ENCODE results near the gene HHIPL1. TPM values are rescaled to one million over a fixed set of nuclear protein-coding genes. Genes with fewer than 3 reads are reported as not detected.

The HHIPL1 gene
- total RNA-seq, 1 experiment from 2014 or later = 0.03 TPM

DNA sequence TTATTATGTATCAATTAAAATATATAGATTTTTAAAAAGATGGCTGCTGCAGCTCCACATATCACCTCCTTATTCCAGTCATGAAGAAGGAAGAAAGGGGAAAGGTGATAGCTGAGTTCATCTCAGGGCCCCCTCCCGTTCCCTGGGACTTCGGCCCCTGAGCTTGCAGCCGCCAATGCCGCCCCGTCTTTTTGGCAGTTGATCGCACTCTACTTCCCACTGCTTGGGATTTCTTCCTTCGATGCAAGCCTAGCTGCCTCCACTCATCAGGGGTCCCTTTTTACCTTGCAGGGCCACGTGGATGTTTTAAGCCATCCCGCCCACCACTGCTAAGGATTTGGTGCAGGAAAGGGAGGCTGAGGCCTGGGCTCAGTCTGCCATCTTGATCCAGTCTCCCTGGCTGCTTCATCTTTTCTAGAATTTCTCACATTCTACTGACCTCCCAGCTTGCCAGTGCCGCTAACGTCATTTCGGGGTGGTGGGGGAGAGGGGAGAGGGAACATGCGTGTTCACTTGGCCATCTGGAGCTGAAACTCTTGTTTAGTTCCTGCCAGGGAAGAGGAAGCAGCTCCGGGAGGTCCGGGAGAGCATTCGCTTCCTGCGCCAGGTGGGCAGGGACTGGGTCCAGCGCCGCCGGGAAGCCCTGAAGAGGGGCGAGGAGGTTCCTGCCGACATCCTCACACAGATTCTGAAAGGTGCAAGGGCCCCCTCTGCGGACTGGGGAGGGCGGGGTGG is 70.5 kb downstream of the HHIPL1 start:
- in situ Hi-C loops (cut with HindIII; ENCODE audit: low pct_unique_long_range_greater_than_20kb, low sequenced_read_pairs) = no loop called here
- DNase-seq (ENCODE audit: low read depth, low spot score) = no peak

DNA sequence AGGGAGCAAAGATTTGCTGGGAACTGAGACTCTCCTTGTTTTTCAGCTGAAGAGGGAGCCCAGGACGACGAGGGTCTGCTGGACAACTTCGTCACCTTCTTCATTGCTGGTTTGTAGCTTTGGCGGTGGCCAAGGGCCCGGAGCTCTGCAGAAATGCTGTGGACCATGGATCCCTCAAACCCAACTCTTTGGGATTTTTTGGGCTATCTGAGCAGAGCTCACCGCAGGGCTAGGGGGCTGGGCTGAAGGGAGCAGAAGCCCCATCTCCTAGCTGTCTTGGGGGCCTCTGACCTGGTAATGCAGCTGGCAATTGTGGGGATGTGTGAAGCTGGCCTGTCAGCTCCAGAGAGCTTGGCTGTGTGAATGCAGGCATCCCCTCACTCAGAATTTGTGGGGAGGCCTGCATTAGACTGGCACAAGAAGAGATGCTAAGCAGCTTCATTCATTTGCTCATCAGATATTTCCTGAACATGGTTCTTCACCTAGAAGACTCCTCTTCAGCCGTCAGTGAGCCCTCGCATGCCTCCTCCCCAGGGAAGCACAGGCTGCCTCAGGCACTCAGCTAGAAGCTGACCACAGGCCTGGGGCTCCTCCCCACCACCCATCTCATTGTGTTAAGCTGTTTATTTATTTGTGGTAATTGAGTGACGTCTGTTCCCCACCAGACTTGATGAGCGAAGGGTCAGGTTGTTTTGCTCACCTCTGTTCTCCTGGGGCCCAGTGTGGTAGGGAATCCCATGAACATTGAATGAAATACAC is 71.3 kb downstream of the HHIPL1 start:
- in situ Hi-C loops (cut with HindIII; ENCODE audit: low pct_unique_long_range_greater_than_20kb, low sequenced_read_pairs) = no loop called here
- DNase-seq (ENCODE audit: low read depth, low spot score) = no peak

DNA sequence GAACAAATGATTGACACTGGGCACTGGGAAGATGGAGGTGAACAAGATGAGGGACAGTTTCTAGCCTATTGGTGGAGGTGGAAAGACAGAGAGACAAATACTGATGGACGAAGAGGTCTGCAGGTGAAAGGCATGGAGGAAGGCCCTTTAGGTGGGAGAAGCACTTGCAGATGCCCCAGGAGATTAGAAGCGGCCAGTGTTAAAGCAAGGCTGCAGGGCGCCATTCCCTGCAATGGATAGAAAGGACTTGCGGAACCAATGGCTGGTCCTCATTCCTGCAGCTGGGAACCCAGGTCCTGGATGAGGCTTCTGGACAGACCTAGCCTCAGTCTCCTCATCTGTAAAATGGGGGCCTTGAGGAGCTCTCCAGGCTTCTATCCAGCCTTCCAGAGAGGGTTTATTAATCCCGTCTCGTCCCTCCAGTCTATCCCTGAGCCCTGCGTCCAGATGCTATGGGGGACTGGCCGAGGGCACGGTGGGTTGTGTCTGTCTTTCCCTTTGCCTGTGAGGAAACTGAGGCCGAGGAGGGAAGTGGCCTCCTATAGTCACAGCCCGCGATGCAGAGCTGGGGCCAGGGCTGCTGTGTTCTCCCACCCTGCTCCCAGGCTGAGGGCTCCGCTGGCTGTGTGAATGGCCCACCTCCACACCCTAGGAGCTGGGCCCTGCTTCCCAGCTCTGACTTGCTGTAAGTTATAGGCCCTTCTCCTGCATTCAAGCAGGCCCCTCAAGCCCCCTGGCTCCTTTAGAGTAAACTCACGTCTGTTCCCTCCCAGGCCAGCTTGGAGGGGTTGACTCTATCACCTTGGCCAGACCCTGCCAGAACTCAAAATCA is 72.1 kb downstream of the HHIPL1 start:
- in situ Hi-C loops (cut with HindIII; ENCODE audit: low pct_unique_long_range_greater_than_20kb, low sequenced_read_pairs) = no loop called here
- DNase-seq (ENCODE audit: low read depth, low spot score) = no peak

DNA sequence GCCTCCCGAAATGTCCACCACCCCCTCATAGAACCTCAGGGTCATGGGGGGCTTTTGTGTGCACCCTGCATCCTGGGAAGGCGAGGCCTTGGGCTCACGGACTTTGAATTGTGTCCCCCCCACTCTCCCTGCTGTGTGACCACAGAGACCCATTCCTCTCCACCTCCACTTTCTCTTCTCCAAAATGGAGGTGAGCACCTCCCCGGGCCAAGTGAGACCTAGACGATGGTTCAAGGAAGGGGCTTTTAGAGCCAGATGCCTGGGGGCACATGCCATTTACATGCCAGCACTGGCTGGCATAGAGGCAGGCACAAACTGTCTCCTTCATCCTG is 72.7 kb downstream of the HHIPL1 start:
- in situ Hi-C loops (cut with HindIII; ENCODE audit: low pct_unique_long_range_greater_than_20kb, low sequenced_read_pairs) = no loop called here
- no peak for DNase-seq (ENCODE audit: low read depth, low spot score)

DNA sequence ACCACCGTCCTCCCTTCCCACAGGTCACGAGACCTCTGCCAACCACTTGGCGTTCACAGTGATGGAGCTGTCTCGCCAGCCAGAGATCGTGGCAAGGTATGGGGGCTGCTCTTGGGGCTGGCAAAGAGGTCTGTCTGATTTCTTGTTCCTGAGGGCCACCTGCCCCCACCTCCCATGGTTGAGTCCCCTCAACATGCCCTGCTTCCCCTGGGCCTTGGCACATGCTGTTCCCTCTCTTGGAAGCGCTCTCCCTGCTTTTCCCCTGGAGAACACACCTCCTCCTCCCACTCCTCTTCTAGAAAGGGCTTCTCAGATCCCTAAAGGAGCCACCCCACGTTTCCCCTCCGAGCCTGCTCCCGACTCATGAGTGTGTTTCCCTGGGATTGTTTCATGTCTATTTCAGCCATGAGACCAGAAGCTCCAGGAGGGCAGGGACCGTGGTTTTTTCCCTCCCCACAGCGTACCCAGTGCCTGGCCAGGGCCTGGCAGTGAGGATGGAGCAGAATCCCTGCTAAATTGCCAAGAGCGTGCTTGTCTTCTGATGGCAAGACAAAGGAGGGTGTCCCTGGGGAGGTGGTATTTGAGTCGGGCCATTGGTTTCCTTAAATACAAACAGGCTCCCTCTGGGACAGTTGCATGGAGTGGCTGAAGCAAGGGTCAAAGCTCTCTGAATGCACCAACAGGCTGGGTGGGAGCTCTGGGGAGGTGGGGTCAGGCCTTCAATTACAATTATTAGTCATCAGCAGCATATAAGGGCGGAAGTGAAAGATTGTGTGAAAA is 73.3 kb downstream of the HHIPL1 start:
- in situ Hi-C loops (cut with HindIII; ENCODE audit: low pct_unique_long_range_greater_than_20kb, low sequenced_read_pairs) = no loop called here
- DNase-seq (ENCODE audit: low read depth, low spot score) = peak; percentile 14

DNA sequence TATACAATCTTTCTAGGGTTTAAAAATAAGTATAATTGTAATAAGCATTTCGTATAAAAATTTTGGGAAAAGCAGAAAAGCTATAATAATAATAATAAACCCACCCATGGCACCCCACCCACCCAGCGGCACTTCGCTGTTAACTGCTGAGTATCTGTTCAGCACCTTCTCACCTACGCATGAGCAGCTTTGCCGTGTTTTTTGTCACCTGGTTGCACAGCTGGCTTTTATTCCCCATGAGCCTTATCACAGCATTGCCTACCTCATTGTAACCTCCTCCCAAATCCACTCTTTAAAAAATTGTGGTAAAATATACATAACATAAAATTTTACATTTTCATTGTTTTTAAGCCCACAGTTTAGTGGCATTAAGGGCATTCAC is 73.9 kb downstream of the HHIPL1 start:
- in situ Hi-C loops (cut with HindIII; ENCODE audit: low pct_unique_long_range_greater_than_20kb, low sequenced_read_pairs) = no loop called here
- no peak for DNase-seq (ENCODE audit: low read depth, low spot score)

DNA sequence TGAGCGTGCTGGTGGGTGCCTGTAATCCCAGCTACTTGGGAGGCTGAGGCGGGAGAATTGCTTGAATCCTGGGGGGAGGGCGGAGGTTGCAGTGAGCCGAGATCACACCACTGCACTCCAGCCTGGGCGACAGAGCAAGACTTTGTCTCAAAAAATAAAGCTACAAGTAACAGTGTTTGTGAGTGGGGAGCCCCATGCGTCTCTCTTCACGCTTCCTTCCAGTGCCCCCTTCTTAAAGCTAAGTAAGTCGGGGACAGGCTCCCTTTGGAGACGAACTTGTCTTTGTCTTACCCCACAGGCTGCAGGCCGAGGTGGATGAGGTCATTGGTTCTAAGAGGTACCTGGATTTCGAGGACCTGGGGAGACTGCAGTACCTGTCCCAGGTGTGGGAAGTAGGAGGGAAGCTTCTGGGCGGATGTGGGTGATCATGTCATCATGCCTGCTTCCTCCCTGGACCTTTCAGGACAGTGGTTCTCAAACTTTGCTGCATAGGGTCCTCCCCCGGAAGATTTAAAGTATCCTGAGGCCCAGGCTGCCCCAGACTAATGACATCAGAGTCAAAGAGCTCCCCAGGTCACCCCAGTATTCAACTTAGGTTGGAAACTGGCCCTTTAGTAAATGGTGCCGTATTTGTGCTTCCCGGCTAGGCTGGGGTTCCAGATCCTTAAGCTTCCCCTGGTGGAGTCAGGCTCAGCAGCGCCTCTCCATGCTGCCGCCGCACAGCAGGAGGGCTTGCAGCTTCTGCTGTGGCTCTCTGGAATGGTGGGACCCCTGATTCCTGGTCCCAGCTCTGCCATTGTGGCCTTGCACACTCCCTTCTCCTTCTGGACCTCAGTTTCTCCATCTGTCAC is 76.2 kb downstream of the HHIPL1 start:
- DNase-seq (ENCODE audit: low read depth, low spot score) = no peak
- in situ Hi-C loops (cut with HindIII; ENCODE audit: low pct_unique_long_range_greater_than_20kb, low sequenced_read_pairs) = loop anchor here (10.0 kb wide), 1 partner anchor 154 kb away; no protein-coding TSS in a partner anchor

DNA sequence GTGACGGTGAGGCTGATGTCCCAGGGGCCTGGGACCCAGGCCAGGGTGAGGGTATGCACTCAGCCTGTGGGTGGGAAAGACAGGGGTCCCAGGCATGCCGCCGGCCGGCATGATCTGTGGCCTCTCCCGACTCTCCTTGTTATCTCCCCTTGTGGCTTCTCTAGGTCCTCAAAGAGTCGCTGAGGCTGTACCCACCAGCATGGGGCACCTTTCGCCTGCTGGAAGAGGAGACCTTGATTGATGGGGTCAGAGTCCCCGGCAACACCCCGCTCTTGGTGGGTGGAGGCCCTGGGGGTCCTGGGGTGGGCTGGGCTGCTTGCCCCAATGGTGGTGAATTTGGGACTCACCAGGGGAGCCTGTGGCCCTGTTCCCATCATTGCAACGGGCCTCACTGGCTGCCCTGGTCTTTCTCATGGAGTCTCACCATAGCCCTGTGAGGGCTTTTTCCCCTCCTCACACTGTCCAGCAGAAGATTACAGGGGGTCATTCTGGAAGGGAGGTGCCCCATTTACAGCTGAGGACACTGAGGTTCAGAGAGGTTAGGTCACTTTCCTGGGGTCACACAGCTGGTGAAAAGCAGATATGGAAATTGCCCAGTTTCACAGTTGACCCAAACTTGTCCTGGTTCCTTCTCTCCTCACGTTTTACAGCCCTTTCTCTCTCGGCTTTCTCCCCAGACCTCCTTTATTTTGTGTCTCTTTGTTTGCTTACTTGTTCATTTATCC is 77.0 kb downstream of the HHIPL1 start:
- DNase-seq (ENCODE audit: low read depth, low spot score) = no peak
- in situ Hi-C loops (cut with HindIII; ENCODE audit: low pct_unique_long_range_greater_than_20kb, low sequenced_read_pairs) = loop anchor here (10.0 kb wide), 1 partner anchor 153 kb away; no protein-coding TSS in a partner anchor

DNA sequence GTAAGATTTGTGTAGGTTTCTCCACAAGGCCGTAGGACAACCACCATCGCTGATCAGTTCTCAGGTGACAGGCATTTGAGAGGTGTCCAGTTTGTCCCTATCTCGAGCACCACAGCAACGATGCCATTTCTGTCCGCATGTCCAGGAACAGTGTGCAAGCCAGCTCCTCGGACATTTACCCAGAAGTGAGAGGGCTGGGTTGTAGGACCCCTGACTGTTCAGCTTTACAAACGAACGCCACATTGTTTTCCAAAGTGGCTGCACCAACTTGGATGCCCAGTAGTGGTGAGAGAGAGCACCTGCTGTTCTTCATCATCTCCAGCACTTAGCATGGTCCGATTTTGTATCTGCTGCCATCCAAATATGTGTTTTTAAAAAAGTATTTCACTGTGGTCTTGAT is 77.8 kb downstream of the HHIPL1 start:
- no peak for DNase-seq (ENCODE audit: low read depth, low spot score)
- in situ Hi-C loops (cut with HindIII; ENCODE audit: low pct_unique_long_range_greater_than_20kb, low sequenced_read_pairs) = loop anchor here (10.0 kb wide), 1 partner anchor 152 kb away; no protein-coding TSS in a partner anchor

DNA sequence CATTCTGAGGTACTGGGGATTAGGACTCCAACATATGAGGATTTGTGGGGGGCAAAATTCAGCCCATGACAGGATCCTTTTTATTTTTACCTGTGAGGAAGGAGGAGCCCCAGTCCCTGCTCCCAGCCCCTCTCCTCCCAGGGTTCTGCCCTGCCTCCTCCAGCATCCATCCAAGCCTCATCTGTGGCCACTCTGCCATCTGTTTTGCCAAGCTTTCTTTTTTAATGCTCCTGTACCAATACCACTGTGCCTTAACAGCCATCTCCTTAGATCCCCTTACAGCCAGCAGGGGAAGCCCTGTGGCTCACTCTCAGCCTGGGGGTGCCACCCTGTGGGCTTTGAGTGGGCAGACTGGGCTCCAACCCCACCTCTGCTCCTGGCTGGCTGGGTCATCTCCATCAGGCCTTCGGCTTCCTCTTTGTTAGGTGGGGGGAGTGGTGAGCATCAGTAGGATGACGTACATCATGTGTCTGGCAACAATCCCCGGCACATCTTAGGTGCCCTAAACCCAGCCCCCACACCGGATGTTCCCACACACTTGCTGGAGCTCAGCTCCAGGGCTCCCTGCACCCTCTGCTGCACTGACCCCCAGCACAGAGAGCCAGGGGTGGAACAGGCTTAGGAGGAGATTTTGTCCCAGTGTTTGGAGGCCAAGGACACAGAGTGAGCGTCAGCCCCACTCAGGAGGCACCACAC is 79.4 kb downstream of the HHIPL1 start:
- in situ Hi-C loops (cut with HindIII; ENCODE audit: low pct_unique_long_range_greater_than_20kb, low sequenced_read_pairs) = loop anchor here (10.0 kb wide), 1 partner anchor 150 kb away; no protein-coding TSS in a partner anchor
- no peak for DNase-seq (ENCODE audit: low read depth, low spot score)

DNA sequence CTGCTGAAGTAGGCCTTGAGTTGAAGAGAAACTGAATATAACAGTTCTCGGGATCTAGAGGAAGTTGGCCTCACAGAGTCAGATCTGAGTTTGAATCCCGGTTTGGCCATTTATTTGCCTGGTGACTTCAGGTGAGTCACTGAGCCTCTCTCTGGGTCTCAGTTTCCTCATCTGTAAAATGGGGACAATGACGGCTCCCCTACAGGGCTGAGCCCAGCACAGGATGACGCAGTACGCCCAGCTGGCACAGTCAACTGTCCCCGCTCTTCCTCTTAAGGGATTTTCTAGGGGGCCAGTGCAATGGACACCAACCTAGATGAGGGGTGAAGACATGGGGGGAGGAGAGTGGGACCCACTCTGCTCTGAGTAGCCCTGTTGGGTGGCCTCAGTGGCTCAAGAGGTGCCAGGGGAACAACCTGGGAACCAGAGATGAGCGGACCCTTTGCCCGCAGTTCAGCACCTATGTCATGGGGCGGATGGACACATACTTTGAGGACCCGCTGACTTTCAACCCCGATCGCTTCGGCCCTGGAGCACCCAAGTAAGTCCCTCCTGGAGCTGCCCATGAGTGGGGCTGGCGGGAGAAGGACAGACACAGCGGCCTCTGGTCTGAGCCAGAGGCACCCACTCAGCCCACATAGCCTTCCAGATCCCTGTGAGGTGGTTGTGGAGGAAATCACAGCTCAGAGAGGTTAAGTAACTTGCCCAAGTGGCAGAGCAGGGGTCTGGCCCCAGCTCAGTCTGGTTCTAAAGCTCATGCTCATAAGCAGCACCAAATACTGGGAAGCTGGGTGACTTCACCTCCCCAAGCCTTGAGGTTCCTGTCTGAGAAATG is 80.2 kb downstream of the HHIPL1 start:
- no peak for DNase-seq (ENCODE audit: low read depth, low spot score)
- in situ Hi-C loops (cut with HindIII; ENCODE audit: low pct_unique_long_range_greater_than_20kb, low sequenced_read_pairs) = loop anchor here (10.0 kb wide), 1 partner anchor 150 kb away; no protein-coding TSS in a partner anchor

DNA sequence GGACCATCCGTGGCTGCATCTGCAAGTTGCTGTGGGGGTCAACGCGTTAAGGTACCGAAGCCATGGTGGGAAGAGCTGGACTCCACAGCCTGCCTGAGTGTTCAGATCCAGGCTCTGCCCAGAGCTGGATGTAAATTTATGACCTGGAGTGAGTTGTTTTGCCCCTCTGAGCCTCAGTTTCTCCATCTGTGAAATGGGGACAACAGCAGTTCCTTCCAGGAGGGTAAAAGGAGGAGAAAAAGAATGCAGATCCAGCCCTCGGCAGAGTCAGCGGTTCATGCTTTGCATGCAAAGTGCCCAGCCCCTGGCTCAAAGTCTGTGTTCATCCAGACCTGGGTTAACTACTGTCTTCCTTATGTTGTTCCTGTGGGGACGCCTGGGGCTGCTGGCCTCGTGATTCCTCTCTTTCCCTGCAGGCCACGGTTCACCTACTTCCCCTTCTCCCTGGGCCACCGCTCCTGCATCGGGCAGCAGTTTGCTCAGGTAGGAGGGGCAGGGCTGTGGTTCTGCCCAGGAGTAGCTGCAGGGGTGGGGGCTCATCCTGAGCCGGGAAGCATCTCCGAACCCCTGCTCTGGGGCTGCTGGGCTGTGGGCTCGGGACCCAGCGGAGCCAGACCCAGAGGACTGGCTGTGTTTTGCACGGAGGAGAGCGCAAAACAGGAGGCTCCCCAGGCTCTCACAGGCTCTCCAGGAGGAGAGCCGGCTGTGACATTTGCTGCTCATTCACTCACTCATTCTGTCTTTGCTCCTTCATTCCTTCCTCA is 81.0 kb downstream of the HHIPL1 start:
- no peak for DNase-seq (ENCODE audit: low read depth, low spot score)
- in situ Hi-C loops (cut with HindIII; ENCODE audit: low pct_unique_long_range_greater_than_20kb, low sequenced_read_pairs) = loop anchor here (10.0 kb wide), 1 partner anchor 149 kb away; no protein-coding TSS in a partner anchor

DNA sequence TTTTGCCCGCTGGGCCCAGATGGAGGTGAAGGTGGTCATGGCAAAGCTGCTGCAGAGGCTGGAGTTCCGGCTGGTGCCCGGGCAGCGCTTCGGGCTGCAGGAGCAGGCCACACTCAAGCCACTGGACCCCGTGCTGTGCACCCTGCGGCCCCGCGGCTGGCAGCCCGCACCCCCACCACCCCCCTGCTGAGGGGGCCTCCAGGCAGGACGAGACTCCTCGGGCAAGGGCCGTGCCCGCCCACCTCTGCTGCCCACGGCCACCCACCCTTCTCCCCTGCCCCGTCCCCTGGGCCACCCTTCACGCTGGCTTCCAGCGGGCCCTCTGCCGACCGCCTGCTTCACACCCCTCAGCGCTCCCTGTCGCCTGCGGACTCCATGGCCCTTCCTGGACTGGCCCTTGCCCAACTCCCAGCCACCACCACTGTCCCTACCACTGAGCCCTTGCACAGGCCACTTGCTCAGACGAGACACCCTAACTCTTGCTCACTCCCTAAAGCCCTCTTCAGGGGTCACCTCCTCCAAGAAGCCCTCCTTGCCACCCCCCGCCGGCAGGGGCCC is 81.7 kb downstream of the HHIPL1 start:
- in situ Hi-C loops (cut with HindIII; ENCODE audit: low pct_unique_long_range_greater_than_20kb, low sequenced_read_pairs) = loop anchor here (10.0 kb wide), 1 partner anchor 148 kb away; no protein-coding TSS in a partner anchor
- no peak for DNase-seq (ENCODE audit: low read depth, low spot score)
